Measurements from ENCODE around the gene PGAM2.

- TF ChIP-seq CTCF (IDR thresholded peaks at IDR 0.05) = no peak
- peak in 1 of 2 donors; percentile 15 for TF ChIP-seq POLR2A (IDR thresholded peaks at IDR 0.05)
These were observed 719 bp upstream of the PGAM2 start for GRCh38 chr7:44066111-44066460.
